ENCODE data around the gene SUCO.
A peak's percentile ranks its signal among the peaks of the same experiment; 100 is the strongest.
"Not testable (repeated sequence)": the region's sequence is repeated elsewhere in the genome, so short reads cannot be mapped to it uniquely, and the experiment has no call there.

Gene SUCO, protein sequence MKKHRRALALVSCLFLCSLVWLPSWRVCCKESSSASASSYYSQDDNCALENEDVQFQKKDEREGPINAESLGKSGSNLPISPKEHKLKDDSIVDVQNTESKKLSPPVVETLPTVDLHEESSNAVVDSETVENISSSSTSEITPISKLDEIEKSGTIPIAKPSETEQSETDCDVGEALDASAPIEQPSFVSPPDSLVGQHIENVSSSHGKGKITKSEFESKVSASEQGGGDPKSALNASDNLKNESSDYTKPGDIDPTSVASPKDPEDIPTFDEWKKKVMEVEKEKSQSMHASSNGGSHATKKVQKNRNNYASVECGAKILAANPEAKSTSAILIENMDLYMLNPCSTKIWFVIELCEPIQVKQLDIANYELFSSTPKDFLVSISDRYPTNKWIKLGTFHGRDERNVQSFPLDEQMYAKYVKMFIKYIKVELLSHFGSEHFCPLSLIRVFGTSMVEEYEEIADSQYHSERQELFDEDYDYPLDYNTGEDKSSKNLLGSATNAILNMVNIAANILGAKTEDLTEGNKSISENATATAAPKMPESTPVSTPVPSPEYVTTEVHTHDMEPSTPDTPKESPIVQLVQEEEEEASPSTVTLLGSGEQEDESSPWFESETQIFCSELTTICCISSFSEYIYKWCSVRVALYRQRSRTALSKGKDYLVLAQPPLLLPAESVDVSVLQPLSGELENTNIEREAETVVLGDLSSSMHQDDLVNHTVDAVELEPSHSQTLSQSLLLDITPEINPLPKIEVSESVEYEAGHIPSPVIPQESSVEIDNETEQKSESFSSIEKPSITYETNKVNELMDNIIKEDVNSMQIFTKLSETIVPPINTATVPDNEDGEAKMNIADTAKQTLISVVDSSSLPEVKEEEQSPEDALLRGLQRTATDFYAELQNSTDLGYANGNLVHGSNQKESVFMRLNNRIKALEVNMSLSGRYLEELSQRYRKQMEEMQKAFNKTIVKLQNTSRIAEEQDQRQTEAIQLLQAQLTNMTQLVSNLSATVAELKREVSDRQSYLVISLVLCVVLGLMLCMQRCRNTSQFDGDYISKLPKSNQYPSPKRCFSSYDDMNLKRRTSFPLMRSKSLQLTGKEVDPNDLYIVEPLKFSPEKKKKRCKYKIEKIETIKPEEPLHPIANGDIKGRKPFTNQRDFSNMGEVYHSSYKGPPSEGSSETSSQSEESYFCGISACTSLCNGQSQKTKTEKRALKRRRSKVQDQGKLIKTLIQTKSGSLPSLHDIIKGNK (N-terminal part only)
- total RNA-seq, result 108 to 120 reads per million in 2 donors

DNA sequence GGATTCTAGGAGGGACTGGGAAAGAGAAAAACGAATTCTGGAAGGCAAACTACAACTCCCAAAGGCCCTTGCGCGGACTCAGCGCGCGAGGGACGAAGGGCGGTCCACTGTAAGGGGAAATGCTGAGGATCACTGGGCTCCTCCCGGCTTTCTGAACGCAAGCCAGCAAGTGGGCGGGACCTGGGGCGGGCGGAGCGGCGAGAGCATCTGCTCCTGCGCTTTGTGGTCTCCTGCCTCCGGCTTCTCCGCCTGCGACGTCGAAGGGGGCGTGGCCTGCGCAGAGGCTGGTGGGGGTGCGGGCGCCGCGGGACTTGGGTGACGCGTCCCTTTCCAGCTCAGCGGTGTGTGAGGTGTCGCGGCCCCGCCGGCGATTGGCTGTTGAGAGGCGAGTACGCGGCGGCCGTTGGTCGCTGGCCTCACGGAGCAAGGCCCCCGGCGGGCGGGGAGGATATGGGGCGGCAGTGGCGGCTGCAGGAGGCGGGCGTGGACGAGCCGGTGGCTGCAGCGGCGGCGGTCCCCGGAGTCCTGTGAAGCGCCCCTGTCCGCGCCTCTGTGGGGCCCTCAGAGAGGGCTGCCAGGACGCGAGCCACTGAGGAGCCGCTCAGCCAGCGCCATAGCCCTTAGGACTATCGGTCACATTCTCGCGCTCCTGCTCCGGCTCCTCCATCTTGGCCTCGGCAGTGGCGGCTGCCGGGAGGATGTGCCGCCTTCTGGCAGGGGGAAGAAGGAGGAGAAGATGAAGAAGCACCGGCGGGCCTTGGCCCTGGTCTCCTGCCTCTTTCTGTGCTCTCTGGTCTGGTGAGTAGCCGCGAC lies at the start of gene SUCO:
TSS of gene SUCO (plus strand) at position 451 of the 813 bp plus-strand sequence. CDS start at position 737, 286 bp downstream.
- peak; percentile 100 for DNase-seq

DNA sequence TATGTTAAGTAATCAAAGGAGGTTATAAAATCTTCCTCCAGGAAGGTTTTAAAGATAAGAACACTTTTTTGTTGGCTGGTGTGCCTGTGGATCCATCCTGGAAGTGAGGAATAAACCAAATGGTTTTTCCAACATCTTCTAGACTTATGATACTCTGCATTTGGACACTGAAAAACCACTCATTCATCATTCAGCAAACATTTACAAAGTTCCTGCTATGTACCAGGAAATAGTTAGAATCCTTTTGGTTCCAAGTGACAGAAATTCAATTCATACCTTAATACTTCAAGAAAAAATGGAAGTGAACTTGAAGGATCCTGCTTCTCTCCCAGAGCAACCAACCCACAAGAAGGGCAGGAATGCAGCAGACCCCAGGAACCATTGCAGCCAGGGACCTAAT lies 49.5 kb upstream of the SUCO start:
- DNase-seq, result no peak

DNA sequence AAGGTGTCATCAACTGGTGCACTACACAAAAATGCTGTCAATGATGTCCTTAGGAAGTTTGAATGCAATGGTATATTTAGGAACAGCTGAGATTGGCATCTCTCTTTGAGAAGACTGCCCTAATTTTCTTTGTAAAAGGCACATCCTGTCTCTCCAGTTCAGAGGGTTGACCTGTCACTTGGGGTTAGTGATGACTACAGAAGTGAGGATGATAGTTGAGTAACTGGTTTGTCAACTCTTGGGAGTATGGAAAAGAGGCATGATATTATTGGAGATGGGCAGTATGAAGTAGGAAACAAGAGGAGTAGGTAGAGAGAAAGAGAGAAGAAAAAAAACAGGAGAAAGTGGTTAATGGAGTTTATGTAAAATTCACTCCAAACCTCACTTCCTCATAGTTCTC lies 48.7 kb upstream of the SUCO start:
- no peak for DNase-seq

DNA sequence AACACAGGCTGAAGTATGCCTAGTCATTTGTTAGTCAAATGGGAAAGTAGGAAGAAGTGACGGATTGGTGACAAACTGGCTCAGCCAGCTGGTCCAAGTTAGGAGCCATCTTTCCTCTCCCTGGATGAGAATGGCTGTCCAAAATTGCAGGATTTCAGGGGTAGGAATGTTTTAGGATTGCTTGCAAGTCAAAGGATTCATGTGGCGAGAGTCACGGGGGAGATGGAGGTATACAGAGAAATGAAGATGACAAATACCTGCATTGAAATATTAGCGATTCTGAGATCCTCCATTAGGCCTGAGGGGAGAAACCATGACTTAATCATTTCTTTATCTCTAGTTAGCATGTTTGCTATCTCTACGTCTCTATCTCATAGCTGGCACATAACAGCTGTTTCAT lies 47.3 kb upstream of the SUCO start:
- no peak for DNase-seq

DNA sequence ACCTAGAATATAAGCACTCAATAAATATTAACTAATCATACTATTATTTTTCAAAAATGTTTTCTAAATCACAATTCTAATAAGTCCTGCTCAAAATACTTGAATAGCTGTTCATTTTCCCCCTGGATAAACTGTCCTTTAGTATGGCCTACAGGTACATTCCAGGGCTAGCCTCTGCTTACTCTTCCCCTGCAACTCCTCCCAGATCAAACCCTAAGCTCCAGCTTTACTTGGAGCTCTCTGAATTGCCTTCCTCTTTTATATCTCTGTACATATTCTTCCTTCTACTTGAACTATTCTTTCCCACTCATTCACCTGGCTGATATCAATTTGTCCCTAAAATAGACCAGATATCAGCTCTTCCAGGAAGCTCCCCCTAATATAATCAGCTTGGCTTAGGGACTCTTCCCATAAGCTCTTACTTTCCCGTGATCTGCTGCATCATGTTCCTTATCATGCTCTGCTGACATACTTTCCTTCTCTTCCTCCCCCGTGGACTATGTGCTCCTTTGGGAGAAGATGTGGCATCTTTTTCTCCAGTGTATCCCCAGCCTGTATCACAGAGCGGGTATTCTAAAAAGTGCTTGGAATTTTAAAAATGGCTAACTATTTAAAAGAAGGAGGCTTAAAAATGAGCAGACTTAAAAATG lies 46.0 kb upstream of the SUCO start:
- no peak for DNase-seq

DNA sequence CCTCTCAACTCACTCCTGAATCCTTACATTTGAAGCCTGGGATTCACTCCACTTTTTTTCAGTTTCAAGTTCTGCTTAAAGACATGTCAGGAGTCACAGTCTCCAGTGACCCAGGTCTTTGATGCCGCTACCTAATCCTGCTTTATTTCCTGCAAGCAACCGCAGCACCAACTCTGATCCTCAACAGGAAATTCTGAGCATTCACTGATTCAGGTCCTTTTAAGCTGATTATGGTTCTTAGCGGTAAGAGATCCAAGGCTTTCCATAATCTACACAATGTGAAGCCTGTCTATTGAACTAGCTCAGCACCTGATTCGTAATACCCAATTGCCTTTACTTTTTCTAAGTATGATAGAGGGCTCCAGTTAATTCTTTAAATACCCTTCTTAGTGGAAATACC lies 45.4 kb upstream of the SUCO start:
- DNase-seq, result no peak

DNA sequence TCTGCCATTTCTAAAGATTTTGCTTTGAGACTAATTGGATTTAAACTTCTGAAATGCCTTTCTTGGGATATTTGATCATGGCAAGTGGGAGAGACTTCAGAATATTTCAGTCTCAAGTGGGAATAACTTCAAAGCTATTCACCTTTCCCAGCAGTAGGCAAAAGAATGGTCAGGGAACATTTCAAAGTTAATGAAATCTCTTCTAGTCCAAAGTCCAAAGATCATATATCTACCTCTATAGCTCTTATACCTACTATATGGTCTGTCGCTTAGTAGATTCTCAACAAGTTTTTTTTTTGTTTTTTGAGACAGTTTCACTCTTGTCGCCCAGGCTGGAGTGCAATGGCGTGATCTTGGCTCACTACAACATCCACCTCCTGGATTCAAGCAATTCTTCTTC lies 44.6 kb upstream of the SUCO start:
- DNase-seq, result no peak

DNA sequence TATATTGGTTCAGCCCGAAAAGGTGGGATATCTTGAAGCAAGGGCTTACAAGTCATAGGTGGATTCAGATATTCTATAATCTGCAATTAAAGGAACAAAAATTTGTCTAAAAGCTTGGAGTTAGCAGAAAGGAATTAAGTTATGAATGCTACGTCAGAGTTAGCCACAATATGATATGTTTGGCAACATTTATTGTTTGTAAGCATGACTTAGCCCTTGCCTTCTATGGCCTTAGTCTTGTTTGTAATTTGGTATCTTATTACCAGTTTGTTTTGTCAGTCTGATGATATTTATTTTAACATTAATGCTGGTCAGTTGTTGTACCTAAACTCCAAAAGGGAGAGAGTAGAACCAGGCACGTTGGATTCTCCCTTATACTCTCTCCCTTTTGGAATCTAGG lies 43.1 kb upstream of the SUCO start:
- no peak for DNase-seq

DNA sequence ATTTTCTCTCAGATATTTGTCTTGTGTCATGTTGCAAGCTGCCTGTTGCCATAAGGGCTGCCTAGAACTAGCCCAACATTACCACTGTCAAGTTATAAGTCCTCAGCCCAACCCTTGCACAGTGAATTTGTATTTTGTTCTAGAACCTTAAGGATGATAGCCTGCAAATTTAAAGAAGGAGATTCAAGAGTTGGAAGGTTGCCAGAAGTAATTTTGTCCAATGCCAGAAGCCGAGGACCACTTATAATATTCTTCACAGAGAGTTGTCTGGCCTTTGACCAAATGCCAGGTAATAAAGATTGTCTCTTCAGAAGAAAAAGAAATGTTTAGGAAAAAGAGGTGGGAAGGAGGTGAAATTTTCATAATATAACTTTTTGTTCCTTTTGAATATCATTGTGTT lies 40.5 kb upstream of the SUCO start:
- DNase-seq, result no peak

DNA sequence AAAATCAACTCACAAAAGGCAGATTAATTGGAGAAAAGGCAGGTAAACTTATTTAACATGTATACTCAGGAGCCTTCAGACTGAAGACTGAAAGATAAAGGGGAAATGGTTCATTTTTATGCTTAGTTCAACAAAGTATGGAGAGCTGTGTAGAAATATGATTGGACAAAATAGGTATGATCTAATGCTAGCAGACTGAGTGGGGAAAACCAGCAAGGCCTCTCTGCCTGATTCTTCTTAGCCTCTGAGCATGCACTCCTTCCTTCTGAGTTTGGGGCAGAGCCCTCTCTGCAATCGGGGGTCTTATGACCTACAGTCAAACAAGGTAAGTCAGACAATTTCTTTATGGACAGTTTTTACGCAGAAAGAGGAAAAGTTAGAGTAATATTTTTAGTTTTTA lies 38.8 kb upstream of the SUCO start:
- no peak for DNase-seq

DNA sequence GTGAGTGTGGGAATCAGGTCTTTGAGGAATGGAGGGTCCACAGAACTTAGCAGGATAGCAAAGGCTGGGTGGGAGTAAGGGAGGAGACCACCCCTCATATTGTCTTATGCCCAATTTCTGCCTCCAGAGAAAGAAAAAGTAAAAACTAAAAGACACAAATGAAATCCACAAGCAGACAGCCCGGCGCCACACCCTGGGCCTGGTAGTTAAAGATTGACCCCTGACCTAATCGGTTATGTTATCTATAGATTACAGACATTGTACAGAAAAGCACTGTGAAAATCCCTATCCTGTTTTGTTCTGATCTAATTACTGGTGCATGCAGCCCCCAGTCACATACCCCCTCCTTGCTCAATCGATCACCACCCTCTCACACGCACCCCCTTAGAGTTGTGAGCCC lies 36.8 kb upstream of the SUCO start:
- DNase-seq, result not testable (repeated sequence)

DNA sequence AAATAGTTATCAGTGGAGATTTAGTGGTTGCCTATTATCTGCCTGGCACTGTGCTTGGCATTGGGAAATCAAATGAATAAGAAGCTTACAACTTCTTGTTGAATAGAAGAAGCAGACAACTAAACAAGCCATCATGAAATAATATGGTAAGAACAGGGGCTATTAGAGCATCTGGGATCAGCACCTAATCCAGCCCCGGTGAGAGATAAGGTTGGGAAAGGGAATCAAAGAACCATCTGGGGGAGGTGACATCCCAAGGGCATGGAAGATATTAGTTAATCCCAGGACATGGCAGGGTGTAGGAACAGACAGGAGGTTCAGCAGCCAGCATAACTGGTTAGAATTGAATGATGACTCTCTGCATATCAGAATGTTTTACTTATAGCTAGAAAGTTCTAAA lies 36.3 kb upstream of the SUCO start:
- DNase-seq, result no peak

DNA sequence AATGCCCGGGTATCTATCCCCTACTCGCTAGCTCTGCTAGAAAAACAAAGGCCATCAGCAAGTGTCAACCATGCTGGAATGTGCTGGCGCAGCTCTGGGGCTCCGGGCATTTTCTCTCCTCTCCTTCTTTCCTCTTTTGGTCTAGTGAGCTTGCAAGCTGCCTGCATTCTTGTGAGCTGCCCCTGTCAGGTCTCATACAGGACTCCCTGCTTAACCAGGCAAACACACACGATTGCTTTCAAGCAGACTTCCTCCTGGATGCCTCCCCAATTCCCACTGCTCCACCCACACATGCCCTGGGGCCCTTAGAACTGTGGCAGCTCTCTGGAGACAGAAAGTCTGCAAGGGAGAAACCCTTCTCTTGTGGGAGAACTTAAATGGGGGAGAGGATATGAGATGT lies 35.7 kb upstream of the SUCO start:
- DNase-seq, result no peak

DNA sequence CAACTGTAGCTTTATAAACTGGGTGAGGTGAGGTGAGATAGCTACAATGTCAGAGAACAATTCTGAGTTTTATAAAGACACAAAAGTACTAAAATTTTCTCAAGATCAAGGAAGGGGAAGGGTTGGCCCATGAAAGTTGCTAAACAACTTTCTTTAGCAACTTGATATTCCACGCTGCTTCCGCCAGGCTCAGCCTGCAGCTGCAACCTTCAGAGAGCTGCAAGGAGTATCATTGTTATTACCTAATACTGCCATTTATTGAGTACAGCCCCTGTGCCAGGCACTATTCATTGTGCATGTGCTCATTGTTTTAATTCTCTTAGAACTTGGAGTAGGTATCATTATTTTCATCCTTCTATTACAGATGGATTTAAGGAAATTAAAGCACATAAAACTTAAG lies 34.1 kb upstream of the SUCO start:
- no peak for DNase-seq

DNA sequence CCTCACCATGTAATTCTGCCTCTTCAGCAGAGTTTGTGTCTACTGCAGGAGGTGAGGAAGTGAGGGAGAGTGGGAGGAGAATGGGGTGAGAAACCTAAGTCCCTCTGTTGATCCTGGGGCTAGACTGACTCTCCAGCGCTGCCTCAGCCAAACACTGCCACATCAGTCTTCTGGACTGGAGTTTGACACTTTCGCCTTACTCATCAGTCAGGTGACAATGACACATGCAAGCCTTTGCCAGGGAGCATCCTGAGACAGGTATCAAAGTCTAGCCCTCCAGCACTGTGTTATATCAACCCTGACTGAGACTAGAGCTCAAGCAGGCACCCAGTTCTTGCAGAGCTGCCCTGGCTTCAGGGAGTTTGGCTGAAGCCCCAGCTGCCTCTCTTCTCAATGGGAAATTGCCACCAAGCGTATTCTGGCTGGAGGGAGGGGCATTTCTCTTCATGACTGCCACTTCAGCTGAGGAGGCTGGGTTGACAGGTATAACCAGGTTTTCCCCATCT lies 33.3 kb upstream of the SUCO start:
- no peak for DNase-seq

DNA sequence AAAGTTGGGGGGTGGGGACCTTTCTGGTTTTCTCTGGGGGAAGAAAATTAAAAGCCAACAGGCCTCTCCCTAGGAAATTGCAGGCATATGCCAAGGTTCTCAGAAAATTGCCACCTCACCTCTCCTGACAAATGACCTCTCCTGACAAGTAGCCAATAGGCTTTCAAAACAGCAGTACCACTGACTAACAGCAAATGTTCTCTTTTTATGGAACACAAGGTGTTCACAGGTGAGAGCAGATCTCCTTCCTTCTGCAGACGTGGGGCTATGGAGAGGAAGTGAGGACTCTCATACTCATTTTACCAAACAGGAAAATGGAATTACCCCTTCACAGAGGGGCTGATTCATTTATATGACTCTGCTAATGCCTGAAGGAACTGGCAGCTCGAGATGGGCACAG lies 32.7 kb upstream of the SUCO start:
- no peak for DNase-seq

DNA sequence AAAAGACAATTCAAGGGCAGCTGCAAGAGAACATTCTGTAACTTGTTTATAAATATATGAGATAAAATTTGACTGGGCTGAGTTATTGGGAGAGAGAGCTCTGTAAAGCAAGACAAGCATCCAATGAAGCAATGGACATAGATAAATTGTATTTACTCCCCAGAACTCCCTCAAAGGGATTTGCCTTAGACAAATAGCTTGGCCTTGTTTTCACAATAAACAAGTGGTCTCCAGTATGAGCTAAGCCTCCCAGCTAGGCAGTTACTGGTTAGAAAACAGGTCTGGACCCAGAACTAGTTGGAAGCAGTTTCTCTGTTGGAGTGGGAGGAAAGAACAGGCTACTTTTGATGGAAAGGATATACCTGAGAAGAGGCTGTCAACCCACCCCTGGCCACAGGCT lies 25.2 kb upstream of the SUCO start:
- no peak for DNase-seq

DNA sequence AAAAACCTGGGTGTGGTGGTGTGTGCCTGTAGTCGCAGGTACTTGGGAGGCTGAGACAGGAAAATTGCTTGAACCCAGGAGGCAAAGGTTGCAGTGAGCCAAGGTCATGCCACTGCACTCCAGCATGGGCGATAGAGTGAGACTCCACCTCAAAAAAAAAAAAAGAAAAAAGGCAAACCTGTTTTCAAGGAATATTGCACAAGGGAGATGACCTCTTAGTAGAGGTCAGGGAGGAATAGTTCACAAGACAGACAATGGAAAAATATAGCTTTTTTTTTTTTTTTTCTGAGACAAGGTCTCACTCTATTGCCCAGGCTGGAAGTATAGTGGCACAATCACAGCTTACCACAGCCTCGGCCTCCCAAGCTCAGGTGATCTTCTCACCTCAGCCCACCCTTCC lies 22.5 kb upstream of the SUCO start:
- DNase-seq, result no peak

DNA sequence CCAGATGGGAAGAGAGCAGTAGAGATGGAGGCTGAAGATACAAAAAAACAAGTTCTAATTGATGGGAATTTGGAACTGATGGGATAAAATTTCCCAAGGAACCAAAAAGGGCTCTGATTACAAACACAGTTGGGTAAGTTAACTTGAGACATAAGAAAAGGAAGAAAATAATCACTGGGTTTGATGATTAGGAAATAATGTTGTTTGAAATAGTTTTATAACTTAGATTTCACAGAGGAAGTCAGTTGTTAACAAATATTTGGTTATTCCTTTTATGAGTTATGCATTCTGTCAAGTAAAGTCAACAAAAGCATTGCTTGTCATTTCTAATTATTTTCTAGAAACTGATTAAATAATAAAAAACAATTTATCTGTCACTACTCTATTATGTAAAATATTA lies 20.4 kb upstream of the SUCO start:
- DNase-seq, result no peak

DNA sequence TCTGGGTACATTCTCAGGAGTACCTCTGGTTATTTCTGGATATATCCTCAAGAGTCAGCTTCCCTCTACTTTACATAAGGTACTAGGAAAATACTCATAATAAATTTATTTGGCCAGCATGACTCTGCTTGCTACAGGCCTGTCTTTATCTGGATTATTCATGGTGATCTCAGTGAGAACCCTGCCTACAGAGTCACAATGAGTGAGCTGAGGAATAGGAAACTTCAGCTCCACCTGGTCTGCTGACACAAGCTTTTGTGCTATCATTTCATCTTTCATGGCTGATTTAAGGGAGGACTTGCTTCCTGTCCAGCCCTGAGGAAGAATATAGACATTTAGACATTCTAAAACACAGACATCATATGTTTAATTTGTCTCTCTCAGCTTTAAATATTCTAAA lies 19.5 kb upstream of the SUCO start:
- DNase-seq, result no peak

DNA sequence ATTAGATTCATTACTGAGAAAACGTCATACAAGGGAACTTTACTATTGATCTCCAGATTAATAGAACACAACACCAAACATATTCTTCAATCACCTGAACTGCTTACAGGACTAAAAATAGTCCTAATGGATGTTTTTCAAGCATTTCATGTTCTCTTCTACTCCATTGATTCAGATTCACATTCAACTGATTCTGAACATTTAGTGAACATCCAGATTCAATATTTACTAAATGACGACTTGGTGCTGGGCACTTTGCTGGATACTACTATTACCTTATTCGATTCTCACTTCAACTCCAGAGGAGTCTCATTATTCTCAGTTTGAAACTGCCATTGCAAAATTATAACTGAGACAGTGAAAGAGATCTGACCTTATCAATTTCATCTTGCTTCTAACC lies 18.8 kb upstream of the SUCO start:
- DNase-seq, result no peak

DNA sequence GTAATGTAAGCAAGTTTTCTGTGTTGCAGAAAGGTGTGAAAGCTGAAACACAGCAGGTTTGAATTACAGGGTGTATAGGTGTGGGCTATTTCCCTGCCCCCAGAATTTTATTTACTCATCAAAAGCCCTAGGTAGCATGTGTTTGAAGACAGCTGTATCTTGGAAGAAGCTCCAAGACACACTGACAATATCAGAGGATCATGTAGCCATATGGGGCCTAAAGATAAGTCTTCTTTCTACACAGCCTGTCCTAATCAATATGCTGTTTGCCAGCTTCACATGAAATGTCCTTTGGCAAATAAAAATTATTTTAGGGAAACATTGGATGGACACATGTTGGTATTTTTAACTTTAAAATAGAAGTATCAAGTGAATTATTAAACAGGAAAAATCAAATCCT lies 17.5 kb upstream of the SUCO start:
- no peak for DNase-seq
